H1 (cell line): Measurements from ENCODE around the gene RFFL. TPM values are rescaled to one million over a fixed set of nuclear protein-coding genes. Genes with fewer than 3 reads are reported as not detected.

Experiments used
- HDAC2 ChIP-seq, 2 experiments: fragments of 300-600 bp in 1 of 2; sonication (generic) in 1 of 2; IDR thresholded peaks; 2 replicates each; pipeline ENCODE4 v1.6.1; 2011 to 2012; ENCODE audit warnings: low read depth in 2 of 2, low read length in 2 of 2, mild to moderate bottlenecking in 2 of 2, moderate library complexity in 2 of 2, borderline replicate concordance in 1 of 2, inconsistent platforms in 1 of 2
- SAP30 ChIP-seq: fragments of 300-600 bp; sonication (generic); IDR thresholded peaks from 2 replicates; pipeline ENCODE4 v1.7.1; 2012; ENCODE audit warnings: low read length, moderate library complexity, mild to moderate bottlenecking, inconsistent platforms; ENCODE audit not compliant: insufficient read depth, insufficient replicate concordance
- polyA plus RNA-seq, 7 experiments: library from polyadenylated mRNA; depleted of rRNA in 3 of 7; stranded (reverse) in 5 of 7; unstranded in 2 of 7; fragments of >200 nt in 5 of 7; fragments of 200-250 nt in 2 of 7; gene quantifications; 1 replicate in 5 of 7; 2 replicates in 1 of 7; 4 replicates in 1 of 7; pipeline versions ENCODE4 v1.2.1 to v1.2.3, GENCODE V29; 2011 to 2013; ENCODE audit warnings: missing spikeins in 2 of 7, mixed read lengths in 2 of 7
- total RNA-seq: library from RNA; stranded (reverse); fragmentation: NEBNext Ultra II Directional; extraction: Animal tissue kit (Norgen Biotek cat#: 25700); gene quantifications from 2 replicates; pipeline ENCODE4 v1.2.1, GENCODE V29; 2021

Gene RFFL
- total and polyA plus RNA-seq, 2 of the 8 experiments (the other 6 are each of a cell fraction or from before 2014, with no cell fraction given), result 14.0 to 24.5 TPM

DNA sequence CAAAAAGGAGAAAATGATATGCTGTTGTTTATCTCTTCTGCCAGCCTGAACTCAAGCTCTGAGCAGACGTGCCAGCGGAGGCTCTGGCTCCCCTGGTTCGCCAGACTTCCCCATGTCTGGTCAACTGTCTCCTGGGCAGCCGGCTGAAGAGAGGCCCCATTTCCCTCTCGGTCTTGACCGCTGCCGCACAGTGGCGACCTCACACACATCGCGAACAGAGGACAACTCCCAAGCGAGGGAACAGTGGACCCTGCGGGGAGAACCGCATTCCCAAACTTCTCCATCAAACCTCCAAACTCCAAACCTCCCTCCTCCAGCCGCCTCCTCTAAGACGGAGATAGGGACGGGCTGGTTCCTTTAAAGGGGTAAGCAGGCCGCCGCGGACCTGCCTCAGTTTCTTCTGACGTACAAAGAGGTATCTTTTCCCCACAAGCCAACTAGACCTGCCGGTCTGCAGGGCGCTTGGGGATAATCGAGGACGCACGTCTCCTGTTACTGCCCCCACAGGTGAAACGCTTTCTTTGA is 24.9 kb upstream of the RFFL start (continued):
- TF ChIP-seq HDAC2 (IDR thresholded peaks at IDR 0.05; ENCODE audit: borderline replicate concordance in 1 of 2, low read depth in 2 of 2, low read length in 2 of 2) (0 out of 4 replicates have a peak, but pooled peaks of 1 of the 2 experiments have one; percentile 2), SAP30 (peak; percentile 47)
- TF ChIP-seq, all 59 proteins: peak for 6
